WTC11 (cell line): Measurements from ENCODE around the gene PLXNB1. TPM values are rescaled to one million over a fixed set of nuclear protein-coding genes. Genes with fewer than 3 reads are reported as not detected.

ENCODE experiments used
- ATAC-seq: fragments of 200-7000 bp; cut with Tn5 transposase; 2 replicates; pipeline ENCODE4 v1.10.0; 2021; ENCODE audit warnings: mild to moderate bottlenecking, moderate library complexity
- CTCF ChIA-PET: fragments of 300-600 bp; sonication (Branson Sonifier 250); formaldehyde crosslinking; loops from one replicate; lab custom pipeline; 2021; ENCODE audit warnings: antibody characterized with exemption; lab: Charles Lee
- POLR2A ChIA-PET: fragments of 350-600 bp; sonication (Branson Sonifier 250); formaldehyde crosslinking; loops from one replicate; lab custom pipeline; 2021; ENCODE audit warnings: antibody characterized with exemption; lab: Charles Lee
- DNase-seq: peaks from one replicate; pipeline ENCODE4 v3.0.0; 2021; ENCODE audit warnings: low spot score
- H3K27ac Mint-ChIP-seq: 2 replicates; pipeline ENCODE4 v1.8.0; 2021; ENCODE audit warnings: mixed read lengths
- H3K27me3 Mint-ChIP-seq: 2 replicates; pipeline ENCODE4 v1.8.0; 2021; ENCODE audit warnings: low read depth, mild to moderate bottlenecking, moderate library complexity, mixed read lengths
- H3K36me3 Mint-ChIP-seq: 2 replicates; pipeline ENCODE4 v1.8.0; 2021; ENCODE audit warnings: mixed read lengths
- H3K4me1 Mint-ChIP-seq: 2 replicates; pipeline ENCODE4 v1.8.0; 2022; ENCODE audit warnings: mixed read lengths
- H3K4me3 Mint-ChIP-seq: 2 replicates; pipeline ENCODE4 v1.8.0; 2021; ENCODE audit warnings: mild to moderate bottlenecking, moderate library complexity, mixed read lengths
- H3K9me3 Mint-ChIP-seq: 2 replicates; pipeline ENCODE4 v1.8.0; 2021; ENCODE audit warnings: mixed read lengths
- ATF1 ChIP-seq: sonication (generic); formaldehyde crosslinking; IDR thresholded peaks from 2 replicates; pipeline ENCODE4 v1.8.1; 2023; ENCODE audit warnings: mild to moderate bottlenecking, moderate library complexity, missing genetic modification reagents
- ATF2 ChIP-seq: sonication (generic); formaldehyde crosslinking; IDR thresholded peaks from 2 replicates; pipeline ENCODE4 v1.8.1; 2022; ENCODE audit warnings: low read depth, missing genetic modification reagents, borderline replicate concordance
- CDX4 ChIP-seq: fragments of 250-450 bp; sonication (Bioruptor Pico); IDR thresholded peaks from 2 replicates; pipeline ENCODE4 v1.9.0; 2021; ENCODE audit warnings: moderate library complexity, mild to moderate bottlenecking, inconsistent platforms, borderline replicate concordance
- E2F5 ChIP-seq: sonication (generic); formaldehyde crosslinking; IDR thresholded peaks from 2 replicates; pipeline ENCODE4 v1.8.1; 2022; ENCODE audit warnings: mild to moderate bottlenecking, moderate library complexity, missing genetic modification reagents
- EMX1 ChIP-seq: fragments of 250-450 bp; sonication (Bioruptor Pico); IDR thresholded peaks from 2 replicates; pipeline ENCODE4 v1.8.0; 2021; ENCODE audit warnings: mild to moderate bottlenecking
- ETV6 ChIP-seq: sonication (generic); formaldehyde crosslinking; IDR thresholded peaks from 2 replicates; pipeline ENCODE4 v1.8.1; 2022; ENCODE audit warnings: mild to moderate bottlenecking, missing genetic modification reagents
- GRHL2 ChIP-seq: fragments of 250-450 bp; sonication (Bioruptor Pico); IDR thresholded peaks from 2 replicates; pipeline ENCODE4 v1.8.0; 2022; ENCODE audit warnings: mild to moderate bottlenecking, moderate library complexity; ENCODE audit not compliant: insufficient replicate concordance, severe bottlenecking
- GTF2I ChIP-seq: fragments of 250-450 bp; sonication (Bioruptor Pico); conservative IDR thresholded peaks from 2 replicates; pipeline ENCODE4 v1.4.0; 2021; ENCODE audit warnings: mild to moderate bottlenecking
- IRF1 ChIP-seq: sonication (generic); formaldehyde crosslinking; IDR thresholded peaks from 2 replicates; pipeline ENCODE4 v1.8.0; 2023; ENCODE audit warnings: missing genetic modification reagents
- IRF2 ChIP-seq: sonication (generic); formaldehyde crosslinking; IDR thresholded peaks from 2 replicates; pipeline ENCODE4 v1.8.0; 2022; ENCODE audit warnings: low read depth, missing genetic modification reagents, borderline replicate concordance
- JUN ChIP-seq: sonication (generic); formaldehyde crosslinking; IDR thresholded peaks from 2 replicates; pipeline ENCODE4 v1.8.0; 2023; ENCODE audit warnings: mild to moderate bottlenecking, missing genetic modification reagents
- NFE2L1 ChIP-seq: sonication (generic); formaldehyde crosslinking; IDR thresholded peaks from 2 replicates; pipeline ENCODE4 v1.8.1; 2023; ENCODE audit warnings: missing genetic modification reagents
- NFYB ChIP-seq: sonication (generic); formaldehyde crosslinking; conservative IDR thresholded peaks from 2 replicates; pipeline ENCODE4 v1.8.0; 2022; ENCODE audit warnings: low read depth, missing genetic modification reagents
- PRRX2 ChIP-seq: fragments of 250-450 bp; sonication (Bioruptor Pico); IDR thresholded peaks from 2 replicates; pipeline ENCODE4 v1.8.0; 2021; ENCODE audit warnings: mild to moderate bottlenecking
- RORB ChIP-seq: fragments of 250-450 bp; sonication (Bioruptor Pico); IDR thresholded peaks from 2 replicates; pipeline ENCODE4 v1.9.0; 2021; ENCODE audit warnings: mild to moderate bottlenecking
- SP1 ChIP-seq: sonication (generic); formaldehyde crosslinking; conservative IDR thresholded peaks from 2 replicates; pipeline ENCODE4 v1.8.1; 2022; ENCODE audit warnings: missing genetic modification reagents
- STAT6 ChIP-seq: sonication (generic); formaldehyde crosslinking; conservative IDR thresholded peaks from 2 replicates; pipeline ENCODE4 v1.8.1; 2023; ENCODE audit warnings: mild to moderate bottlenecking, low read depth, missing genetic modification reagents, moderate library complexity
- ZNF219 ChIP-seq: sonication (generic); formaldehyde crosslinking; IDR thresholded peaks from 2 replicates; pipeline ENCODE4 v1.8.0; 2023; ENCODE audit warnings: missing genetic modification reagents, mild to moderate bottlenecking, borderline replicate concordance
- total RNA-seq: library from RNA; stranded (reverse); gene quantifications from 3 replicates; pipeline ENCODE4 v1.2.3, GENCODE V29; 2021
- TF ChIP-seq, protein P1 (sequence below): sonication (generic); formaldehyde crosslinking; IDR thresholded peaks from 2 replicates; pipeline ENCODE4 v1.8.1; 2023; ENCODE audit warnings: mild to moderate bottlenecking, missing genetic modification reagents, moderate library complexity
- TF ChIP-seq, protein P2 (sequence below): sonication (generic); formaldehyde crosslinking; IDR thresholded peaks from 2 replicates; pipeline ENCODE4 v1.8.0; 2022; ENCODE audit warnings: mild to moderate bottlenecking, missing genetic modification reagents

The PLXNB1 gene
- total RNA-seq, 1 experiment from 2014 or later = 143 TPM

DNA sequence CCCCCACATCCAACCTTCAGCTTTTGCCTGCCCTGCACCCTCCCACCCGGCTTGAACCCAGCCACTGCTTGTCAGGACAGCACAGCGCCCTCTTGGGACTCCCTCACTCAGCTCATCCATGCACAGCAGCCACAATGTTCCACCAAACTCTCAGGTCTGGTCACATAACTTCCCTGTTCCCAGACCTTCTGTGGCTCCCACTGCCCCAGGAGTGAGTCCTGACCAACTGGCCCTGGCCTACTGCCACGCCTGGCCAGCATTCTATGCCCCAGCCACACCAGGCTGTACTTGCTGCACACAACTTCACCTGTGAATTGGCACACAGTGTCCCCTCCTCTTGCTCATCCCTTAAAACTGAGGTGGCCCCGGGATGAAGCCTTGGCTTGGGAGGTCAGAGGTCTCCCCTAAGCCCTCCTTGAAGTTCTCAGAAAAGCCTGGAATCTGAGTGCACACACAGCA is 21.0 kb downstream of the PLXNB1 start:
- TF ChIP-seq SP1 (CRISPR knock-in tag) = no peak
- TF ChIP-seq PRRX2 (CRISPR knock-in tag) = no peak
- no peak for TF ChIP-seq ZNF219
- no peak for TF ChIP-seq CDX4
- TF ChIP-seq IRF1 = no peak
- TF ChIP-seq ATF1 (CRISPR knock-in tag) = no peak
- TF ChIP-seq STAT6 (CRISPR knock-in tag) = no peak
- TF ChIP-seq, protein P1, sequence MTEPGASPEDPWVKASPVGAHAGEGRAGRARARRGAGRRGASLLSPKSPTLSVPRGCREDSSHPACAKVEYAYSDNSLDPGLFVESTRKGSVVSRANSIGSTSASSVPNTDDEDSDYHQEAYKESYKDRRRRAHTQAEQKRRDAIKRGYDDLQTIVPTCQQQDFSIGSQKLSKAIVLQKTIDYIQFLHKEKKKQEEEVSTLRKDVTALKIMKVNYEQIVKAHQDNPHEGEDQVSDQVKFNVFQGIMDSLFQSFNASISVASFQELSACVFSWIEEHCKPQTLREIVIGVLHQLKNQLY (CRISPR knock-in tag) = no peak
- no peak for TF ChIP-seq NFYB (CRISPR knock-in tag)
- no peak for TF ChIP-seq JUN (CRISPR knock-in tag)
- no peak for TF ChIP-seq NFE2L1 (CRISPR knock-in tag)
- no peak for TF ChIP-seq E2F5
- no peak for TF ChIP-seq RORB (CRISPR knock-in tag)
- TF ChIP-seq GTF2I = no peak
- TF ChIP-seq IRF2 (CRISPR knock-in tag) = no peak
- TF ChIP-seq, protein P2, sequence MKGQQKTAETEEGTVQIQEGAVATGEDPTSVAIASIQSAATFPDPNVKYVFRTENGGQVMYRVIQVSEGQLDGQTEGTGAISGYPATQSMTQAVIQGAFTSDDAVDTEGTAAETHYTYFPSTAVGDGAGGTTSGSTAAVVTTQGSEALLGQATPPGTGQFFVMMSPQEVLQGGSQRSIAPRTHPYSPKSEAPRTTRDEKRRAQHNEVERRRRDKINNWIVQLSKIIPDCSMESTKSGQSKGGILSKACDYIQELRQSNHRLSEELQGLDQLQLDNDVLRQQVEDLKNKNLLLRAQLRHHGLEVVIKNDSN (CRISPR knock-in tag) = no peak
- TF ChIP-seq EMX1 (CRISPR knock-in tag) = no peak
- no peak for TF ChIP-seq ATF2 (CRISPR knock-in tag)
- TF ChIP-seq ETV6 (CRISPR knock-in tag) = no peak
- no peak for TF ChIP-seq GRHL2 (CRISPR knock-in tag)
- Mint-ChIP-seq H3K27ac (no peak overlapping the region), H3K4me1 (no peaks in the 10 kb centered on the region), H3K36me3 (peaks cover 74% of the 10 kb centered on the region), H3K9me3 (no peaks in the 10 kb centered on the region), H3K27me3 (no peaks in the 10 kb centered on the region), H3K4me3 (no peak overlapping the region)
- ChIA-PET CTCF (interaction anchor here (1.0 to 3.9 kb wide), 7 partner anchors 8 to 130 kb away, joined by 3 to 49 read pairs (median 3); partner anchors contain the start of genes CCDC51, PLXNB1 and TMA7), POLR2A (interaction anchor here (1.4 kb wide), 1 partner anchor 23 kb away, joined by 5 read pairs; no protein-coding TSS in a partner anchor)
- DNase-seq (peak; percentile 32), ATAC-seq (peak; percentile 46)
